Pons (tissue), 1 donor: Measurements from ENCODE around the gene ENTPD7.
"Not testable (repeated sequence)": the region's sequence is repeated elsewhere in the genome, so short reads cannot be mapped to it uniquely, and the experiment has no call there.

ENCODE experiments used
- DNase-seq: peaks from one replicate; pipeline ENCODE4 v3.0.0-alpha.2; 2016; ENCODE audit warnings: low spot score

Gene ENTPD7, protein sequence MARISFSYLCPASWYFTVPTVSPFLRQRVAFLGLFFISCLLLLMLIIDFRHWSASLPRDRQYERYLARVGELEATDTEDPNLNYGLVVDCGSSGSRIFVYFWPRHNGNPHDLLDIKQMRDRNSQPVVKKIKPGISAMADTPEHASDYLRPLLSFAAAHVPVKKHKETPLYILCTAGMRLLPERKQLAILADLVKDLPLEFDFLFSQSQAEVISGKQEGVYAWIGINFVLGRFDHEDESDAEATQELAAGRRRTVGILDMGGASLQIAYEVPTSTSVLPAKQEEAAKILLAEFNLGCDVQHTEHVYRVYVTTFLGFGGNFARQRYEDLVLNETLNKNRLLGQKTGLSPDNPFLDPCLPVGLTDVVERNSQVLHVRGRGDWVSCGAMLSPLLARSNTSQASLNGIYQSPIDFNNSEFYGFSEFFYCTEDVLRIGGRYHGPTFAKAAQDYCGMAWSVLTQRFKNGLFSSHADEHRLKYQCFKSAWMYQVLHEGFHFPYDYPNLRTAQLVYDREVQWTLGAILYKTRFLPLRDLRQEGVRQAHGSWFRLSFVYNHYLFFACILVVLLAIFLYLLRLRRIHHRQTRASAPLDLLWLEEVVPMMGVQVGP

GRCh38 chr10:99659031-99659867 lies at the start of gene ENTPD7:
Gene ENTPD7 (plus strand): TSS chr10:99659509. CDS start chr10:99659957, 448 bp downstream.
- peak; percentile 81 for DNase-seq

- DNase-seq = no peak
Measured at GRCh38 chr10:99610221-99610620, 49.1 kb upstream of the ENTPD7 start.

- DNase-seq = no peak
Measured at GRCh38 chr10:99611326-99611725, 48.0 kb upstream of the ENTPD7 start.

- peak; percentile 66 for DNase-seq
Measured at GRCh38 chr10:99612167-99612831, 47.0 kb upstream of the ENTPD7 start.

GRCh38 chr10:99615426-99615825 lies 43.9 kb upstream of the ENTPD7 start:
- no peak for DNase-seq

DNA sequence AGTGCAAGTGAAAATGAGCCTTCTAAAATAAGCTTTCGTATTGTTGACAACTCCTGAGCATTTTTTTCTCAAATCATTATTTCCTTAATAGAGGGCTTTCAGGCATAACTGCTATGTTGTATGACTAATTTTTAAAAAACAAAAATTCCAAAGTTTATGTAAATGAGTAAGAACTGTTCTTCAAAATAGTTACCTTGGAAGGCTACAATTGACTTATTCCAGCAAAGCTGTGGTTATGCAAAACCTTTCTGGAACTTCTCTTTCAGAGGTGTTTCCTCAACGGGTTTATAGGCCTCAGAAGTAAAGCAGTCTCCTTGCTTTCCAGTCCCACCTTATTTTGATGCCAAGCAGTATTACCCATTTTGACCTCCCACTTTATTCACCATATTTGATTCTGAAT lies 41.6 kb upstream of the ENTPD7 start:
- DNase-seq = no peak

DNA sequence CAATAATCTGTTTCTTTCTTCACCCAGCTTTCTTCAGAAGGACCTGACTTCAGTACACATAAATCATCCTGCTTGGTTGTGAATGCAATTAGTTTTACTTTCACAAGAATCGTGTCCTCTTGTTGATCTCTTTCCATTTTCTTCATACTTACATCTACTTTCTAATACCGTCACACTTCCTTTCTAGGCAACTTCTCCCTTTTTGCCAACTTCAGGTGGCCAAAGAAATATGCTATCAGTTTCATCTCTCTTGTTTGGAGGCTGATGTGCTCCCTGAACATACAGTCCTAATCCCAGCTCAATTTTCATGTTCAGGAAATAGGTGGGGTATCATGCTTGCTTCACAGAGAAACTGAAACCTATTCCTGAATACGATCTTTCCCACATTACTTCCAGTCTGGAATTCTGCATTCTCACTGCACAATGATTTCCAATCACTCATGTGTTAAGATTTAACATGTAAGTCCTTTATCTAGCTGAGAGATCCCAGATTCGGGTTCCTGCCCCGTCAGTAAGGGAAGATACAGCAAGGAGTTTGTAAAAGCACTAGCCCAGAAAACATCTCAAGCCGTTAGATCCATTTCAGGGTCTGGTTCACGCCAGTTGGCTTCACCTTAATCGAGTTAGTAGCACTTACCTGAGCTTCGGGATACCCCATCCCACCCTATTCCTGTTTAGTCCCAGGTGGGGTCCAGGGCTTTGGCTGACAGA lies 40.1 kb upstream of the ENTPD7 start:
- no peak for DNase-seq

- peak; percentile 100 for DNase-seq
Measured at GRCh38 chr10:99619851-99620710, 39.2 kb upstream of the ENTPD7 start, which contains the start of gene SLC25A28. Gene SLC25A28 (minus strand): TSS chr10:99620439. CDS start chr10:99620335, 104 bp downstream.

GRCh38 chr10:99620711-99621453 lies 38.4 kb upstream of the ENTPD7 start:
- DNase-seq = peak; percentile 89

GRCh38 chr10:99621454-99622251 lies 37.7 kb upstream of the ENTPD7 start:
- no peak for DNase-seq

DNA sequence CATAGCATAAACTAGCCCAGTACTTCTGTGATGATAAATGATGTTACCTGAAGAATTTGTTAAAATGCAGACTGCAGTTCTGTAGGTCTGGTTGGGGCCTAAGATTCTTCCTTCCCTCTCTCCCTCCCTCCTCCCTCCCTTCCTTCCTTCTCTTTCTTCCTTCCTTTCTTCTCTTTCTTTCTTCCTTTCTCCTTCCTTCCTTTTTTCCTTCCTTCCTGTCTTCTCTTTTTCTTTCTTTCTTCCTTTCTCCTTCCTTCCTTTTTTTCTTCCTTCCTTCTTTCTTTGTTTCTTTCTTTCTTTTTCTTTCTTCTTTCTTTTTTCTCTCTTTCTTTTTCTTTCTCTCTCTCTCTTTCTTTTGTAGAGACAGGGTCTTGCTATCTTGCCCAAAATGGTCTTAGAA lies 35.4 kb upstream of the ENTPD7 start:
- DNase-seq = no peak

GRCh38 chr10:99625124-99625523 lies 34.2 kb upstream of the ENTPD7 start:
- not testable (repeated sequence) for DNase-seq

- DNase-seq = no peak
Measured at GRCh38 chr10:99628923-99629624, 30.2 kb upstream of the ENTPD7 start.

DNA sequence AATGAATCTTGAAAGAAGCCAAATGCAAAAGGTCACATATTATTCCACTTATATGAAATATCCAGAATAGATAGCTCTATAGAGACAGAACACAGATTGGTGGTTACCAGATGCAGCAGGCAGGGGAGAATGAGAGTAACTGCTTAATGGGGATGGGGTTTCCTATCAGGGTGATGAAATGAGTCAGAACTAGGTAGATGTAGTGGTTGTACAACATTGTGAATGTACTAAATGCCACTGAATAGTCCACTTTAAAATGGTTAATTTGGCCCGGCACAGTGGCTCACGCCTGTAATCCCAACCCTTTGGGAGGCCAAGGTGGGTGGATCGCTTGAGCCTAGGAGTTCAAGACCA lies 29.7 kb upstream of the ENTPD7 start:
- no peak for DNase-seq

- no peak for DNase-seq
Measured at GRCh38 chr10:99630433-99630832, 28.9 kb upstream of the ENTPD7 start.

DNA sequence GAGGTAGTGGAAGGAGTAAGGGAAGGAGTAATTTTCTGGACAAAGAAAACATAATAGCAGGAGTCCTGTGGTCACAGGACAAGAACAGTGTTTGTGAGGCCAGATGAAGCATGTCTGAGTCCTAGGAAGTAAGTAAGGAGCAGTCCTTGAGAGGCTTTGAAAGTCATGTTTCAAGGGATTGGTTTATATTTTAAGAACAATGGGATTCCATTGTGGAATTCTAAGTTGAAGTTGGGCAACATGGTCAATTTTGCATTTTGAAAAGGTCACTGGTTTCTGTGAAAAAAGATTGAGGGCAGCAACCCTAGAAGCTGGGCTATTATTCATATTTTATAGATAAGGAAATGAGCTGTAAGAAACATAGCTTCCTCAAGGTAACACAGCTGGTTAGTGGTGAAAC lies 28.3 kb upstream of the ENTPD7 start:
- DNase-seq = no peak

- no peak for DNase-seq
Measured at GRCh38 chr10:99631496-99631895, 27.8 kb upstream of the ENTPD7 start.

DNA sequence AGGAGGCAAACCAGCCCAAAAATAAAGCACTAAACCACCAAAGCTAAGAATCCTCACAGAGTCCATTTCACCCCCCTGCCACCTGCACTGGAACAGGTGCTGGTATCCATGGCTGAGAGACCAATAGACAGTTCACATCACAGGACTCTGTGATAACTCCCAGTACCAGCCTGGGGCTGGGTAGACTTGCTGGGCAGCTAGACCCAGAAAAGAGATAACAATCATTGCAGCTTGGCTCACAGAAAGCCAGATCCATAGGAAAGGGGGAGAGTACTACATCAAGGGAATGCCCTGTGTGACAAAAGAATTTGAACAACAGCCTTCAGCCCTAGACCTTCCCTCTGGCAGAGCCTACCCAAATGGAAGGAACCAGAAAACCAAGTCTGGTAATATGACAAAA lies 25.5 kb upstream of the ENTPD7 start:
- DNase-seq = no peak
